IPS-15b (cell line): Measurements from ENCODE around the gene TEFM.
"Not testable (repeated sequence)": the region's sequence is repeated elsewhere in the genome, so short reads cannot be mapped to it uniquely, and the experiment has no call there.

Experiments
- H3K27me3 ChIP-seq: one replicate; pipeline ENCODE4 v1.6.1; 2013; ENCODE audit warnings: low read length; ENCODE audit not compliant: control insufficient read depth, insufficient read depth
- H3K36me3 ChIP-seq: one replicate; pipeline ENCODE4 v1.6.1; 2013; ENCODE audit warnings: low read length; ENCODE audit not compliant: control insufficient read depth, insufficient read depth
- H3K4me1 ChIP-seq: one replicate; pipeline ENCODE4 v1.6.1; 2013; ENCODE audit warnings: mild to moderate bottlenecking, low read length; ENCODE audit not compliant: control insufficient read depth, insufficient read depth
- H3K4me3 ChIP-seq: one replicate; pipeline ENCODE4 v1.5.1; 2013; ENCODE audit warnings: low read depth, low read length
- H3K9ac ChIP-seq: one replicate; pipeline ENCODE4 v1.6.1; 2013; ENCODE audit warnings: low read depth, mild to moderate bottlenecking, low read length
- H3K9me3 ChIP-seq: one replicate; pipeline ENCODE4 v1.6.1; 2013; ENCODE audit warnings: mild to moderate bottlenecking, low read length; ENCODE audit not compliant: control insufficient read depth, insufficient read depth

Gene TEFM

GRCh38 chr17:30930495-30930894 is 24.5 kb upstream of the TEFM start:
- Histone ChIP-seq H3K4me1 (no peaks in the 10 kb centered on the region), H3K9me3 (no peaks in the 10 kb centered on the region), H3K27me3 (peaks cover 2% of the 10 kb centered on the region), H3K36me3 (no peaks in the 10 kb centered on the region), H3K9ac (no peak overlapping the region), H3K4me3 (no peak overlapping the region)

DNA sequence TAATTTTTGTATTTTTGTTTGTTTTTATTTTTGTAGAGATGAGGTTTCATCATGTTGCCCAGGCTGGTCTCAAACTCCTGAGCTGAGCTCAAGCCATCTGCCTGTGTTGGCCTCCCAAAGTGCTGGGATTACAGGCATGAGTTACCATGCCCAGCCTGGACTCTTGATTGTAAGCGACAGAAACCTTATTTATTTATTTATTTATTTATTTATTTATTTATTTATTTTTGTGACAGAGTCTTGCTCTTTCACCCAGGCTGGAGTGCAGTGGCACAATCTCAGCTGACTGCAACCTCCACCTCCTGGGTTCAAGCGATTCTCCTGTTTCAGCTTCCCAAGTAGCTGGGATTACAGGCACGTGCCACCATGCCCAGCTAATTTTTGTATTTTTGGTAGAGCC is 23.8 kb upstream of the TEFM start:
- H3K36me3 ChIP-seq, H3K9ac ChIP-seq, H3K4me1 ChIP-seq, H3K4me3 ChIP-seq, H3K27me3 ChIP-seq, H3K9me3 ChIP-seq: not testable (repeated sequence)

- H3K36me3 ChIP-seq, result no peaks in the 10 kb centered on the region
- H3K4me3 ChIP-seq, result no peak overlapping the region
- no peak overlapping the region for H3K9ac ChIP-seq
- no peaks in the 10 kb centered on the region for H3K9me3 ChIP-seq
- peaks cover 2% of the 10 kb centered on the region for H3K27me3 ChIP-seq
- H3K4me1 ChIP-seq, result no peaks in the 10 kb centered on the region
These were observed 23.1 kb upstream of the TEFM start for GRCh38 chr17:30929081-30929633.

DNA sequence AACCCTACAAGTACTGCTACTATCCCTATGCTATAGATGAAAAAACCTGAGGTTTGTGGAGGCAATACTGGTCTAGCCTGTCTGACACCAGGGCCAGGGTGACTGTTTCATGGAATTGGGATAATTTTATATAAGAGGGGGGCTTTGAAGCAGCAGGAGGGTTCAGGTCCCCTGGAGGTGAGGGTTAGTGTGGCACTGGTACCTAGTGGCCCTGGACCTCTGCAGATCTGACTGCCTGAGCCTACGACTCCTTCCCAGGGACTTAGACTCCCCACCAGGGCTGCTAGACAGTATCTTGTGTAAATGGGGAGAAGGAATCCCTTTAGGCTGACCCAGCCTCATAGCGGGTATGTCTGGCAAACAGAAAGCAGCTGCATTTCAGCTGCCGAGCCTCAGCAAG is 22.5 kb upstream of the TEFM start:
- H3K9me3 ChIP-seq, result no peaks in the 10 kb centered on the region
- no peaks in the 10 kb centered on the region for H3K36me3 ChIP-seq
- no peak overlapping the region for H3K9ac ChIP-seq

DNA sequence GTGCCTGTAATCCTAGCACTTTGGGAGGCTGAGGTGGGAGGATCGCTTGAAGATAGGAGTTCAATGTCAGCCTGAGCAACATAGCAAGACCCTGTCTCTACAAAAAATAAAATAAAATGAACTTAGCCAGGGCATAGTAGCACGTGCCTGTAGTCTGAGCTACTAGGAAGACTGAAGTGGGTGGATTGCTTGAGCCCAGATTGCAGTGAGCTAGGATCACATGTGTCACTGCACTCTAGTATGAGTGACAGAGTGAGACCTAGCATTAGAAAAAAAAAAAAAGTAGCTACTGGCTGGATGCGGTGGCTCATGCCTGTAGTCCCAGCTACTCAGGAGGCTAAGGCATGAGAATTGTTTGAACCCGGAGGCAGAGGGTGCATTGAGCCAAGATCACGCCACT is 21.7 kb upstream of the TEFM start:
- Histone ChIP-seq H3K9ac (no peak overlapping the region), H3K27me3 (peaks cover 14% of the 10 kb centered on the region), H3K4me3 (no peak overlapping the region), H3K9me3 (no peaks in the 10 kb centered on the region), H3K36me3 (no peaks in the 10 kb centered on the region), H3K4me1 (no peaks in the 10 kb centered on the region)

More for the DNA sequence above, 22.5 kb upstream of the TEFM start:
- Histone ChIP-seq H3K27me3 (peaks cover 6% of the 10 kb centered on the region), H3K4me3 (no peak overlapping the region), H3K4me1 (no peaks in the 10 kb centered on the region)

GRCh38 chr17:30926516-30926915 is 20.5 kb upstream of the TEFM start:
- no peaks in the 10 kb centered on the region for H3K9me3 ChIP-seq
- no peaks in the 10 kb centered on the region for H3K36me3 ChIP-seq
- peaks cover 23% of the 10 kb centered on the region for H3K27me3 ChIP-seq
- no peak overlapping the region for H3K9ac ChIP-seq
- H3K4me1 ChIP-seq, result peaks cover 1% of the 10 kb centered on the region
- no peak overlapping the region for H3K4me3 ChIP-seq

GRCh38 chr17:30924341-30924740 is 18.3 kb upstream of the TEFM start:
- Histone ChIP-seq H3K9me3 (no peaks in the 10 kb centered on the region), H3K4me1 (peaks cover 6% of the 10 kb centered on the region), H3K36me3 (no peaks in the 10 kb centered on the region), H3K4me3 (no peak overlapping the region), H3K9ac (no peak overlapping the region), H3K27me3 (peaks cover 38% of the 10 kb centered on the region)

DNA sequence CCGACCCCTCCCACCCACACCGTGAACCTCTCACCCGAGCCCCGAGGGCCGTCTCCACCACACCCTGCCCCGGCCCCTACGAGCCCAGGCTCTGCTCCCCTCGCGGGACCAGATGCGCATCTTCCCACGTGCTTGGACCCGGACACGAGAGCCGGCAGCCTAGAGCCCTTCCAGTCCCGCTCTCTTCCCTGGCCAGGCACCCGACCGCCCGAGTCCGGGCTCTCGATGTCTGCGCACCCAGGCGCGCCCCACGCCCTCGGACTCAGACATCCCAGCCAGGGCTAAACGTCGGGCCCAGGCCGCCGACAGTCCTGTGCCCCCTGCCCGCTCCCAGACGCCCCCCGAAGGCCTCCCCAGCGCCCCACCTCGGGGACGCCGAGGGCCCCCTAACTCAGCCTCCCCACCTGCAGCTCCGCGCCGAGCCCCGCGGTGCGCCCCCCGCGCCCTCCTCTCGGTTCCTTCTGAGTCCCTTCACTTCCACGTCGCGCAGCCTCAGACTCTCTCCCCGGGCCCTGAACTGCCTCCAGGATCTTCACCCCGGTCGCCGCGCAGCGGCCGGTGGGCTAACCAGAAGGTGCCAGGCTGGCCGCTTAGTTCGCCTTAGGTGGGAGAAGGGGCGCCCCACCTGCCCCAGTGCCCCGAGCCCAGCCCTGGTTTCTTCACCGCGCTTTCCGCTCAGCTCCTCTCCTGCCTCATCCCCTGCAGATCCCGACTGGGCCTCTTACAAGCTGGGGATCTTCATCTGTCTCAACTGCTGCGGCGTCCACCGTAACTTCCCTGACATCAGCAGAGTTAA is 16.4 kb upstream of the TEFM start:
- peak overlapping the region; percentile 59 for H3K4me3 ChIP-seq
- H3K9me3 ChIP-seq, result no peaks in the 10 kb centered on the region
- peaks cover 38% of the 10 kb centered on the region for H3K27me3 ChIP-seq
- no peak overlapping the region for H3K9ac ChIP-seq
- peaks cover 6% of the 10 kb centered on the region for H3K4me1 ChIP-seq
- H3K36me3 ChIP-seq, result no peaks in the 10 kb centered on the region

GRCh38 chr17:30921544-30922196 is 15.6 kb upstream of the TEFM start, which contains the start of gene ADAP2:
ADAP2 (plus strand) TSS chr17:30921945; CDS start chr17:30922015, 70 bp downstream.
- Histone ChIP-seq H3K4me1 (peaks cover 6% of the 10 kb centered on the region), H3K9ac (no peak within 1 kb of the TSS), H3K4me3 (peak within 1 kb of the TSS; percentile 59), H3K36me3 (no peaks in the 10 kb centered on the region), H3K9me3 (no peaks in the 10 kb centered on the region), H3K27me3 (peaks cover 38% of the 10 kb centered on the region)

DNA sequence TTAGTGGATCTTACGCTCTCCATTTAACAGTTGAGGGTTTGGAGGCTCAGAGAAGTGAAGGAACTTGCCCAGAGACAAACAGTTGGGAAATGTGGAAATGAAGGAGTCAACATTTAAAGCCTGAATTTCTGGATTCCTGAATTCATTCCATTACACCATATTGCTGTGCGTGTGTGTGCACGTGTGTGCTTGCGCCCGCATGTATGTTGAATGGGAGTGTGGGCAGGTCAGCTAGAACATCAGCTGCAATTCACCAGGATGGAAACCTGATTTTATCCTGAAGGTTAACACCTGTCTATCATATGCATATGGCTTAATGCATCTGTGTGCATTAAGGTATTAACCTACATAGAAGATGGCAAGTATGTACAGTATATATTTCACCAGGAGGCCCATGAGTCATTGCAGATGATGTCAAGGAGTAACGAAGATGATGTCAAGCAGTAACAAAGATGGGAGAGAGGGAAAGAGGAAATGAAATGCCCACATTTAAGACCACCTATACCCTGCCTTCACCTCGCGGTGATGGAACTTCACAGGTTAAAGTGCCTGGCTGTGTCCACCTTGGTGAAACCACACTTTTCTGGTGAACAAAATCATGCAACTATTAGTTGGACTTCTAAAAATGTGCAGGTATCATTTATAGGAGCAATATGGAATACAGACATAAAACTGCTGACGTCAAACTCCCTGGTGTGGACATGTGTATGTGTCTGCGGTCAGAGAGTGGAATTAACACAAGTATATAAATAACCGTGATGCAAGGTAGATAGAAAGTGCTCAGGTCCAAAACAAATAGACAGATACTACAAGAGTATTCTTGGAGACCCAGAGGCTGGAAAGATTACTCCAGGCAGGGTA is 14.9 kb upstream of the TEFM start:
- H3K4me3 ChIP-seq, result peak overlapping the region; percentile 59

GRCh38 chr17:30920282-30920681 is 14.2 kb upstream of the TEFM start:
- no peaks in the 10 kb centered on the region for H3K36me3 ChIP-seq
- H3K4me3 ChIP-seq, result no peak overlapping the region
- H3K27me3 ChIP-seq, result peaks cover 41% of the 10 kb centered on the region
- no peak overlapping the region for H3K9ac ChIP-seq
- H3K4me1 ChIP-seq, result peaks cover 6% of the 10 kb centered on the region
- H3K9me3 ChIP-seq, result no peaks in the 10 kb centered on the region

More for the DNA sequence above, 14.9 kb upstream of the TEFM start:
- Histone ChIP-seq H3K36me3 (no peaks in the 10 kb centered on the region), H3K27me3 (peaks cover 35% of the 10 kb centered on the region), H3K4me1 (peaks cover 6% of the 10 kb centered on the region), H3K9me3 (no peaks in the 10 kb centered on the region), H3K9ac (no peak overlapping the region)
